AG09319 (cell line): ENCODE data around the gene CAPN11.

Experiments used
- DNase-seq: peaks from one replicate; pipeline ENCODE4 v3.0.0-alpha.2; 2010; ENCODE audit warnings: low read depth; ENCODE audit errors: extremely low read depth
- TF ChIP-seq, protein P1 (sequence below): IDR thresholded peaks from 2 replicates; pipeline ENCODE4 v1.5.1; 2011; ENCODE audit warnings: low read depth, mild to moderate bottlenecking, inconsistent platforms, low read length, moderate library complexity

Gene CAPN11

DNA sequence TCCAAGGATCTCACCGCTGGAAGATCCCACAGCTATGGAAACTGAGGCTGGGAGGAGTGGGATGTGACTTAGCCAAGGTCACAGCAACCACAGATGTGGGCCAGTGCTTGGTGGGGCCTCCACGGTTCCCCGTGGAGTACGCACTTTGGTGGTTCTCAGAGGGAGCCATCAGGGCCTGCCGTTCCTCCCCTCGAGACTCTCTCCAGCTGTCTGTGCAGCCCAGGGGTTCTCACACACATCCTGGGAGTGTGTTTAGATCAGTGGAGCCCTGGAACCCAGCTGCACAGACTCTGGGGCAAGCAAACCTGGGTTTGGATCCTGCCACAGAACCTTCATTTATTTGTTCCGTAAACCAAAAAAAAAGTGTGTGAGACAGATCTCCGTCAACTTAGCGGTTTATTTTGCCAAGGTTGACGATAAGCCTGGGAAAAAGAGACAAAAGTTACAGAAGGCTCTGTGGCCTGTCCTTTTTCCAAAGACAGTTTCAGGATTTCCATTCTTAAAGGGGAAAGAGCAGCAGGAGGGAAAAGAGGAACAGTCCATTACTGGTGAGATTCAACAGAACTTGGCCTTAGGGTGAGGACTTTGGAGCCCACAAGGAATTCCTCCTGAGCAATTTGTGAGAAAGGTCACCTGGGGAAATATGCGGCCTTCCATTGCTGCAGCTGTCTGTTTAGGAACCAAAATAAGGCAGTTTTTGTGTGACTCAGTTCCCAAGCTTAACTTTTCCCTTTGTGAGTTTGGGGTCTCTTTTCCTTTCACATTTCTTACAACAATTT lies 44.5 kb downstream of the CAPN11 start:
- TF ChIP-seq, protein P1, sequence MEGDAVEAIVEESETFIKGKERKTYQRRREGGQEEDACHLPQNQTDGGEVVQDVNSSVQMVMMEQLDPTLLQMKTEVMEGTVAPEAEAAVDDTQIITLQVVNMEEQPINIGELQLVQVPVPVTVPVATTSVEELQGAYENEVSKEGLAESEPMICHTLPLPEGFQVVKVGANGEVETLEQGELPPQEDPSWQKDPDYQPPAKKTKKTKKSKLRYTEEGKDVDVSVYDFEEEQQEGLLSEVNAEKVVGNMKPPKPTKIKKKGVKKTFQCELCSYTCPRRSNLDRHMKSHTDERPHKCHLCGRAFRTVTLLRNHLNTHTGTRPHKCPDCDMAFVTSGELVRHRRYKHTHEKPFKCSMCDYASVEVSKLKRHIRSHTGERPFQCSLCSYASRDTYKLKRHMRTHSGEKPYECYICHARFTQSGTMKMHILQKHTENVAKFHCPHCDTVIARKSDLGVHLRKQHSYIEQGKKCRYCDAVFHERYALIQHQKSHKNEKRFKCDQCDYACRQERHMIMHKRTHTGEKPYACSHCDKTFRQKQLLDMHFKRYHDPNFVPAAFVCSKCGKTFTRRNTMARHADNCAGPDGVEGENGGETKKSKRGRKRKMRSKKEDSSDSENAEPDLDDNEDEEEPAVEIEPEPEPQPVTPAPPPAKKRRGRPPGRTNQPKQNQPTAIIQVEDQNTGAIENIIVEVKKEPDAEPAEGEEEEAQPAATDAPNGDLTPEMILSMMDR: no peak
- DNase-seq: no peak

DNA sequence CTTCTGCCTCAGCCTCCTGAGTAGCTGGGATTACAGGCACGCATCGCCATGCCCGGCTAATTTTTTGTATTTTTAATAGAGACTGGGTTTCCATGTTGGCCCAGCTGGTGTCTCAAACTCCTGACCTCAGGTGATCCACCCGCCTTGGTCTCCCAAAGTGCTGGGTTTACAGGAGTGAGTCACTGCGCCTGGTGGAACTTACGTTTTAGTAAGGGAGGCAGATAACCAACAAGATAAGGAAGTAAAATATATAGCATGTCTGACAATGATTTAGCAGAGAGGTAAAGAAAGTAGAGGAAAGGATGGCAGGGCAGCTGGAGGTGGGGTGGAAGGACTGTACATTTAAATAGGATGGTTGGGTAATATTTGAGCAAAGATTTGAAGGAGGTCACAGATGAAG lies 45.3 kb downstream of the CAPN11 start:
- TF ChIP-seq, protein P1: no peak
- DNase-seq: no peak

- TF ChIP-seq, protein P1: no peak
- DNase-seq: no peak
Measured at GRCh38 chr6:44207966-44208365, 49.3 kb downstream of the CAPN11 start.

DNA sequence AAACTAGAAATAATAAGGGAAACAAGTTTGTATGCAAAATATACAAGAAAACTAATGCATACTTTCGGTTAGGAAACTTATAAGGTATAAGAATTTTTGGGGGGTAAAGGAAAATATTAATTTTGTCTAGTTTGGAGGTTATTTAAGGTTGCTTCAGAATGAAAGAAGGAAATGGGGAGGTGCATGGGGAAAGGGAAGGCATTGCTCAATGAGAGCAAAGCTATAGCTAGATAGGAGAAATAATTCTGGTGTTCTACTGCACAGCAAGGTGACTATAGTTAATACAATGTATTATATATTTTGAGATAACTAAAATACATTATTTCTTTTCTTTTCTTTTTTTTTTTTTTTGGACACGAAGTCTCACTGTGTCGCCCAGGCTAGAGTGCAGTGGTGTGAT lies 52.7 kb downstream of the CAPN11 start:
- DNase-seq: no peak
- TF ChIP-seq, protein P1: no peak

DNA sequence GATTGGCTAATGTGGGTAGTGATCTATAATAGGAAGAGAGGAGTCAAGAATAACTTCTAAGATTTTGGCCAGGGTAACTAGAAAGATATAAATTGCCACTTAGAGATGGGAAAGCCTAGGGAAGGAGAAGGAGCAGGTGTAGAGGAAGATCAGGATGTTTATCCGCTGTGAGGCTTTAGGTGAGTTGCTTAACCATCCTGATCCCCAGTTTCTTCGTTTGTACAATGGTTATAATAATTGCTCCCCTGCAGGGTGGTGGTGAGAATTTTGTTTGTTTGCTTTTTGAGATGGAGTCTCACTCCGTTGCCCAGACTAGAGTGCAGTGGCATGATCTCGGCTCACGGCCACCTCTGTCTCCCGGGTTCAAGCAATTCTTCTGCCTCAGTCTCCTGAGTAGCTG lies 55.7 kb downstream of the CAPN11 start:
- no peak for DNase-seq
- TF ChIP-seq, protein P1: no peak

GRCh38 chr6:44216677-44217331 lies 58.2 kb downstream of the CAPN11 start, which contains the start of gene MYMX:
Gene MYMX (plus strand): TSS chr6:44216926. CDS start chr6:44217472, 546 bp downstream.
- TF ChIP-seq, protein P1: no peak
- DNase-seq: no peak
